ENCODE data around the gene LRRC34.

The LRRC34 gene, protein sequence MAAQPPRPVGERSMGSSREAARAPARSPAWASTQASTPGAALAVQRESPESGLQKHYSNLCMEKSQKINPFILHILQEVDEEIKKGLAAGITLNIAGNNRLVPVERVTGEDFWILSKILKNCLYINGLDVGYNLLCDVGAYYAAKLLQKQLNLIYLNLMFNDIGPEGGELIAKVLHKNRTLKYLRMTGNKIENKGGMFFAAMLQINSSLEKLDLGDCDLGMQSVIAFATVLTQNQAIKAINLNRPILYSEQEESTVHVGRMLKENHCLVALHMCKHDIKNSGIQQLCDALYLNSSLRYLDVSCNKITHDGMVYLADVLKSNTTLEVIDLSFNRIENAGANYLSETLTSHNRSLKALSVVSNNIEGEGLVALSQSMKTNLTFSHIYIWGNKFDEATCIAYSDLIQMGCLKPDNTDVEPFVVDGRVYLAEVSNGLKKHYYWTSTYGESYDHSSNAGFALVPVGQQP

DNA sequence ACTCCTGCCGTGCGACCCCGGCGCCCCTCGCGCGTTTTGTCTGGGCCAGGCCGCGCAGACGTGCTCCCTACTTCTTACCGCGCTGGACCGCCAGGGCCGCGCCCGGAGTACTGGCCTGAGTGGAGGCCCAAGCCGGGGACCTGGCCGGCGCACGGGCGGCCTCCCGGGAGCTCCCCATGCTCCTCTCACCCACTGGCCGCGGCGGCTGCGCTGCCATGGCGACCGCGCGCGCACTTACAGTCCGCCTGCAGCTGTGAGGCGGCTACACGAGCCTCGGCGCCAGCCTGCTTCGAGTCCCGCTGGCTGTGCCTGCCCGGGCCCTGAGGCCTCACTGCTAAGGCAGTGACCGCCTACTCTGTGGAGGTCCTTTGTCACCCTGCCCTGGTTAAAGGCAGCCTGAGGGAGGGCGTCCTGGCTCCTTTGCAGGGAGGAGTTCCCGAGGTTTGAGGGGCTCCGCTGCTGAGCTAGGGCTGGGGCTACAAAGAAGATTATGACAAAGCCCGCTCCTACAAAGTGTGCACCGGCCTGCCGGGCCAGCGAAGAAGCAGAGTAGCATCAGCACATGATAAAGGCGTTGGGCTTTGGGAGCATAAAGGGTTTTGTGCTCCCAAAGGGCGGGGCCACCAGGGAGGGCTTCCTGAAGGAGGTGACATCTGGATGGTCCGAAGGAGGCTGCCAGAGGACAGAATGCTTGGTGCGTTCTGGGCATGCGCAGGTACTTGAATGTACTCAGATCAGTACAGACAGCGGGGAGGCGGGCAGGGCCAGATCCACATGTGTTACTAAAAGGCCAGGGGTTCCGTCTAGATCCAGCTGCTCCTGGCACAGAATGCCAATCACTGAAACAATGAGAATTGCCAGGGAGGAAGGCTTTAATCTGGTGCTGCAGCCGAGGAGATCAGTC lies at the start of gene LRRC34, which contains the start of gene LRRIQ4:
LRRC34 (minus strand) TSS at position 573 of the 904 bp plus-strand sequence; CDS start at position 217, 356 bp downstream.
LRRIQ4 (plus strand) TSS at position 539 of the 904 bp plus-strand sequence. CDS start 9,052 bp downstream, outside the sequence.
- Histone ChIP-seq H3K9me3 (ENCODE audit: control insufficient read depth, low read length) (peaks cover 12% of the 10 kb centered on the region), H3K27me3 (replicated peaks; ENCODE audit: control insufficient read depth, insufficient read depth, low read length) (no peaks in the 10 kb centered on the region), H3K9ac (ENCODE audit: low read length) (peak within 1 kb of the TSS; percentile 79), H3K4me3 (ENCODE audit: low read length) (peak within 1 kb of the TSS; percentile 79), H3K4me1 (ENCODE audit: control insufficient read depth, insufficient read depth, low read length) (peaks cover 20% of the 10 kb centered on the region), H3K36me3 (ENCODE audit: control insufficient read depth, insufficient read depth, low read length, severe bottlenecking) (no peaks in the 10 kb centered on the region)
- DNase-seq (ENCODE audit: low read depth): peak; percentile 84

DNA sequence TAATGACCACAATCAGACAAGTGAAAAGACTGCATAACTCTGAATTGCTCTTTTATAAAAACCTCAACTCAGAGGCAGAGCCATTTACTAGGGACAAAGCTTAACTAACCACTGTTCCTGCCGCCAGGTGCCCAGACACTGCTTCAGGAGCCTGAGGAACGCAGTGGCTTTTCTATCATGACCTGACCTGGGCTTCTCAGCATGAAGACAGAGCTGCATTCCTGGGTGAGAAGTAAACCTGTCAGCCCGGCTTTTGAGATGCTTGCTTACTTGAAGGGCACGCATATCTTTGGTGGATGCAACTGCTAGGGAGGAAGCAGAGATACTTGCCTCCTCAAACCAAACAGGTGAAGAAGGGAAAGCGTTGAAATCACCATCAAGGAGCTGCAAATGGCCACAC lies 49.2 kb upstream of the LRRC34 start:
- Histone ChIP-seq H3K9me3 (ENCODE audit: control insufficient read depth, low read length) (no peaks in the 10 kb centered on the region), H3K4me1 (ENCODE audit: control insufficient read depth, insufficient read depth, low read length) (peaks cover 3% of the 10 kb centered on the region), H3K4me3 (ENCODE audit: low read length) (no peak overlapping the region), H3K27me3 (replicated peaks; ENCODE audit: control insufficient read depth, insufficient read depth, low read length) (peaks cover 12% of the 10 kb centered on the region), H3K36me3 (ENCODE audit: control insufficient read depth, insufficient read depth, low read length, severe bottlenecking) (no peaks in the 10 kb centered on the region), H3K9ac (ENCODE audit: low read length) (no peak overlapping the region)
- DNase-seq (ENCODE audit: low read depth): no peak

DNA sequence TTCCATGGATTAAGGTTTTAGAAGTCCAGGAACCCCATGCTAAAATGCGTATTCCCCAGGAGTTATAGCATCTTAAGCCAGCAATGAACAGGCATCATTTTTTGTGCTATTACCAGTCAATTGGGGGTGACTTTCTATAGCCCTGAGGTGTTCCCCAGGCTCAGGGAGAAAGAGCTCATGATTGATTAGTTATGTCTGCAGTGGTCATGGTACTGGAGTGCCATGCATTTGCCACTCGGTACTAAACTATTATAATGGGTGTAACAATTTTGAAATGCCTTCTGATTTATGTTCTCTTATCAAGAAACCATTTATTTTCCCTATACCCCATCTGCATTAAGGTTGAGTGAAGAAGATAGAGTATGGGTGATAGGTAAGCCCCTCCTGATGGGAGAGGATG lies 45.1 kb upstream of the LRRC34 start:
- Histone ChIP-seq H3K9ac (ENCODE audit: low read length) (no peak overlapping the region), H3K4me3 (ENCODE audit: low read length) (no peak overlapping the region), H3K27me3 (replicated peaks; ENCODE audit: control insufficient read depth, insufficient read depth, low read length) (peaks cover 40% of the 10 kb centered on the region), H3K36me3 (ENCODE audit: control insufficient read depth, insufficient read depth, low read length, severe bottlenecking) (no peaks in the 10 kb centered on the region), H3K9me3 (ENCODE audit: control insufficient read depth, low read length) (no peaks in the 10 kb centered on the region), H3K4me1 (ENCODE audit: control insufficient read depth, insufficient read depth, low read length) (no peaks in the 10 kb centered on the region)
- DNase-seq (ENCODE audit: low read depth): no peak

DNA sequence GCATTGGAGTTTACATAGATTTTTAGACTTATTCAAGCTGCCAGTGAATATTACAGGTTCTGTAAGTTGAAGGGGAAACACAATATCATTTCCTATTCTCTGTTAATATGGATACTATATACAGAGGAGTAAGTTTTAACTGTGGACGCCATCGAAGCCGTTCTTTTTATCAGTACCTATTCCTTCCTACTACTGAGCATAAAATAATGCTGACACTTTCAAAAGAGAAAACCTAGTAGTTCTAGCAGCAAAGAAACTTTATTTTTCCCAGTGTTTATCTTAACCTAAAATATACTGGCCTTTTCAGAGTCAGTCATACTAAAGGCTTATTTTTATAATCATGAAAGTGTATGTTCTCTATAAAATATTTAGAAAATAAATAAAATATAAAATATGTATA lies 42.8 kb upstream of the LRRC34 start:
- no peak for DNase-seq (ENCODE audit: low read depth)
- H3K27me3 ChIP-seq (replicated peaks; ENCODE audit: control insufficient read depth, insufficient read depth, low read length): peaks cover 40% of the 10 kb centered on the region
- H3K36me3 ChIP-seq (ENCODE audit: control insufficient read depth, insufficient read depth, low read length, severe bottlenecking): no peaks in the 10 kb centered on the region
- H3K9ac ChIP-seq (ENCODE audit: low read length): no peak overlapping the region
- no peaks in the 10 kb centered on the region for H3K4me1 ChIP-seq (ENCODE audit: control insufficient read depth, insufficient read depth, low read length)
- no peak overlapping the region for H3K4me3 ChIP-seq (ENCODE audit: low read length)
- H3K9me3 ChIP-seq (ENCODE audit: control insufficient read depth, low read length): no peaks in the 10 kb centered on the region

DNA sequence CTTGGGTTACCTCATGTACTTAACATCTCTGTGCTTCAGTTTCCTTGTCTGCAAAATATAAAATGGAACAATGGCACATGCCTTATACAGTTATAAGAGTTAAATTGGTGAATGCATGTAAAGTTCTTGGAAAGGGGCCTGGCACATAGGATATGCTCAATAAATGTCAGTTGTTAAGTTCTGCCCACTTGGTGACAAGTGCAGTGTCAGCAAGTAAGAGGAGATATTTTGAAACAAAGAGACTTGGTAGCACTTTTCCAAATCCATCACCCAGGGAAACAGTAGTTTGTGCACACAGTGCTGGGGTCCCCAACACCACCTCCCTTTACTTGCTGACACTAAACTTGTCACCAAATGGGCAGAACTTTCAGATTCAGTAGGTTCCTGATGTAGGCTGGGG lies 37.9 kb upstream of the LRRC34 start:
- H3K36me3 ChIP-seq (ENCODE audit: control insufficient read depth, insufficient read depth, low read length, severe bottlenecking): no peaks in the 10 kb centered on the region
- H3K4me3 ChIP-seq (ENCODE audit: low read length): no peak overlapping the region
- H3K9ac ChIP-seq (ENCODE audit: low read length): no peak overlapping the region
- H3K9me3 ChIP-seq (ENCODE audit: control insufficient read depth, low read length): no peaks in the 10 kb centered on the region
- peaks cover 6% of the 10 kb centered on the region for H3K4me1 ChIP-seq (ENCODE audit: control insufficient read depth, insufficient read depth, low read length)
- peaks cover 25% of the 10 kb centered on the region for H3K27me3 ChIP-seq (replicated peaks; ENCODE audit: control insufficient read depth, insufficient read depth, low read length)
- DNase-seq (ENCODE audit: low read depth): no peak

DNA sequence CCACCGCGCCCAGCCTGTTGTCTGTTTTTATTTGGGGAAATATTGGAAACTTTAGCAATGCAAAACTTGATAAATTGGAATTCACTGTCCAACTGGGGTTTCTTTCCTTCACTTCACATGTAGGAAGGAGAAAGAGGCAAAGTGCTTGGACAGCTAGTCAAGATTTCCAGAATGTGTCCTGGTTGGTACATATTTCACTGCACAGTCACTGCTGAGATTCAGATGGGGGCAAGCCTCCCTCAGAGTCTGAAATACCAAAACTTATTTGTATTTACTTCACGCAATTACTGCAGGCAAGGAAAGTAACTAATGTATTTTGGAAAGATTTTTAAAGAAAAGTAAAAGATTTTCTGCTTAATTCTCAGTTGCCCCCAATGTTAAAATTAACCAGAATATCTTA lies 36.0 kb upstream of the LRRC34 start:
- Histone ChIP-seq H3K9me3 (ENCODE audit: control insufficient read depth, low read length) (peaks cover 1% of the 10 kb centered on the region), H3K27me3 (replicated peaks; ENCODE audit: control insufficient read depth, insufficient read depth, low read length) (peaks cover 10% of the 10 kb centered on the region), H3K36me3 (ENCODE audit: control insufficient read depth, insufficient read depth, low read length, severe bottlenecking) (no peaks in the 10 kb centered on the region), H3K4me3 (ENCODE audit: low read length) (no peak overlapping the region), H3K9ac (ENCODE audit: low read length) (no peak overlapping the region), H3K4me1 (ENCODE audit: control insufficient read depth, insufficient read depth, low read length) (peaks cover 6% of the 10 kb centered on the region)
- peak; percentile 38 for DNase-seq (ENCODE audit: low read depth)

DNA sequence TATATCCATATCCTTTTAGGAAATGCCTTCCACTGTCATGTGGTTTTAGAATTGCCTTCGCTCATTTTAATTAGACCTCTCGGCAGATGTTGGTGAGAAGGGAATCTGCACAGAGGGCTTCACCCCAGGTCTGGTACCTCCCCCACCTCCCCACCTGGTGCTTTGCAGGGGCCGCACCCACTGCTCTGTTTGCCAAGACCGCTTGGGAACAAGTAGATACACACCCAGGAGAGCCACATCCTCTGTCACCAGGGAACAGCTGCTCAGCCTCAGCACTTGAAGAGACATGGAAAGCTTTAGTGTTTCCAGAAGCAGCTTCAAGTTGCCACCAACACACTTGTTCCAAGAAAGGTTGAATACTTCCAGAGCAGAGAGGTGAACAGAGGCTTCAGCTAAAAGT lies 35.2 kb upstream of the LRRC34 start:
- peaks cover 4% of the 10 kb centered on the region for H3K9me3 ChIP-seq (ENCODE audit: control insufficient read depth, low read length)
- H3K4me3 ChIP-seq (ENCODE audit: low read length): no peak overlapping the region
- peaks cover 2% of the 10 kb centered on the region for H3K27me3 ChIP-seq (replicated peaks; ENCODE audit: control insufficient read depth, insufficient read depth, low read length)
- no peaks in the 10 kb centered on the region for H3K36me3 ChIP-seq (ENCODE audit: control insufficient read depth, insufficient read depth, low read length, severe bottlenecking)
- no peak overlapping the region for H3K9ac ChIP-seq (ENCODE audit: low read length)
- no peak for DNase-seq (ENCODE audit: low read depth)
- peaks cover 6% of the 10 kb centered on the region for H3K4me1 ChIP-seq (ENCODE audit: control insufficient read depth, insufficient read depth, low read length)

DNA sequence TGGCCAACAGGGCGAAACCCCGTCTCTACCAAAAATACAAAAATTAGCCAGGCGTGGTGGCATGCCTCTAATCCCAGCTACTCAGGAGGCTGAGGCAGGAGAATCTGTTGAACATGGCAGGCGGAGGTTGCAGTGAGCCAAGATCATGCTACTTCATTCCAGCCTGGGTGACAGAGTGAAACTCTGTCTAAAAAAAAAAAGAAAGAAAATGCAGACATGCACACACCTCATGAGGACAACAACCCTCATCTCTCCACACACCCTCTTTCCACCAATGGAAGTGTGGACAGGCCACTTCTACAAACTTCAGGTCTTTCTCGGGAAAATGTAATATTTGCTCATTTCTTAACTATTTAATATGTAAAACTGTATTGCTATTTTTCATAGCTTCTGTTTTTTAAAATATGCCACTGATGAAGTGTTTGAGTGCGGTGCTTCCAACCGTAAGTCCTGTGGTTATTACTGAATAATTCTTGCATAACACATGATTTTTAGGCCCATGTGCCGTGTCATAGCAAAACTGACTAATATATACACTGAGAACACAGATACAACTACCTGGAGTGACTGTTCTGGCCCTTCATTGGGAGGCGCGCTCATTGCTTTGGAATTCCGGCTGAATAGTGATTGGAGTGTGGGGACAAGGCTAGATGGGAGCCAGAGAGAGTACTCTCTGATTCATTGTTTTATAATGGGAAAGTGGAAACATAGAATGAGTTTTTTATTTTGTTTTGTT lies 33.9 kb upstream of the LRRC34 start:
- H3K9ac ChIP-seq (ENCODE audit: low read length): no peak overlapping the region
- peak; percentile 14 for DNase-seq (ENCODE audit: low read depth)

DNA sequence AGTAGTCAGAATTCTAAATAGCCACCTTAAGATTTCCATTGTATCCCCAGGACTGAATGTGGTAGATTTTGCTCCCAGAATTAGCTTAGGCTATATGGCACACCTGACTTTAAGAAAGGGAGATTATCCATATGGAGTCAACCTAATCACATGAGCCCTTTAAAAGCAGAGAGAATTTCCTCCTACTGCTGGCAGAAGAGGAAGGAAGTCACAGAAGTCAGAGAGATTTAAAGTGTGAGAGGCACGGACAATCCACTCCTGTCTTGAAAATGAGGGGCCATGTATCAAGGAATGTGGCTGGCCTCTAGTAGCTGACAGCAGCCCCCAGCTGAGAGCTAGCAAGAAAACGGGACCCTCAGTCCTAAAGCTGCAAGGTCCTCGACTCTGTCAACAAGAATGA lies 30.3 kb upstream of the LRRC34 start:
- no peak for DNase-seq (ENCODE audit: low read depth)
- no peaks in the 10 kb centered on the region for H3K27me3 ChIP-seq (replicated peaks; ENCODE audit: control insufficient read depth, insufficient read depth, low read length)
- no peak overlapping the region for H3K4me3 ChIP-seq (ENCODE audit: low read length)
- H3K36me3 ChIP-seq (ENCODE audit: control insufficient read depth, insufficient read depth, low read length, severe bottlenecking): no peaks in the 10 kb centered on the region
- peaks cover 6% of the 10 kb centered on the region for H3K4me1 ChIP-seq (ENCODE audit: control insufficient read depth, insufficient read depth, low read length)
- no peak overlapping the region for H3K9ac ChIP-seq (ENCODE audit: low read length)
- H3K9me3 ChIP-seq (ENCODE audit: control insufficient read depth, low read length): peaks cover 4% of the 10 kb centered on the region

More for the DNA sequence above, 33.9 kb upstream of the LRRC34 start:
- H3K4me3 ChIP-seq (ENCODE audit: low read length): no peak overlapping the region
- no peaks in the 10 kb centered on the region for H3K27me3 ChIP-seq (replicated peaks; ENCODE audit: control insufficient read depth, insufficient read depth, low read length)
- no peaks in the 10 kb centered on the region for H3K36me3 ChIP-seq (ENCODE audit: control insufficient read depth, insufficient read depth, low read length, severe bottlenecking)
- peaks cover 6% of the 10 kb centered on the region for H3K4me1 ChIP-seq (ENCODE audit: control insufficient read depth, insufficient read depth, low read length)
- H3K9me3 ChIP-seq (ENCODE audit: control insufficient read depth, low read length): peaks cover 4% of the 10 kb centered on the region

DNA sequence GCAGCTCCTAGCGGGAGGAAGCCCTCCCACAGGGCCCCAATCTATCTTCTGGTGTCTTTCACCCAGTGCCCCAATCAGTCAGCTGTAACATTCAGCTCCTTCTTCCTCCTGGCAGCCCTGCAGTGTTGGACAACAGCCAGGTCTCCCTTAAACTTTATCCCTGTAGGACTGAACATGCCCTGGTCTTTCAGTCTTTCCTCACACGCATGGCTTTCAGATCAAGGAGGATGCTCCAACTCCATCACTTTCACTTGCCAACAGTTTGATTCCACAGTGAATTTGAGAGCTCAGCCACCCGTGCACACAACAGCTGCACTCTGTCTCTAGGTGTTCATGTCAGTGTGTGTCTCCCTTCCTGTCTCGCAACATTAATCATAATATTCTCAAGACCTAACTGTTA lies 28.5 kb upstream of the LRRC34 start:
- no peak for DNase-seq (ENCODE audit: low read depth)
- Histone ChIP-seq H3K9me3 (ENCODE audit: control insufficient read depth, low read length) (peaks cover 4% of the 10 kb centered on the region), H3K36me3 (ENCODE audit: control insufficient read depth, insufficient read depth, low read length, severe bottlenecking) (no peaks in the 10 kb centered on the region), H3K27me3 (replicated peaks; ENCODE audit: control insufficient read depth, insufficient read depth, low read length) (no peaks in the 10 kb centered on the region), H3K9ac (ENCODE audit: low read length) (no peak overlapping the region), H3K4me3 (ENCODE audit: low read length) (no peak overlapping the region), H3K4me1 (ENCODE audit: control insufficient read depth, insufficient read depth, low read length) (peaks cover 6% of the 10 kb centered on the region)
